ENCODE data around the gene KRTAP10-12. TPM values are rescaled to one million over a fixed set of nuclear protein-coding genes. Genes with fewer than 3 reads are reported as not detected.

Gene KRTAP10-12
- total and polyA plus RNA-seq, 2 of the 13 experiments (the other 11 are each of a cell fraction or from before 2014, with no cell fraction given): not detected

DNA sequence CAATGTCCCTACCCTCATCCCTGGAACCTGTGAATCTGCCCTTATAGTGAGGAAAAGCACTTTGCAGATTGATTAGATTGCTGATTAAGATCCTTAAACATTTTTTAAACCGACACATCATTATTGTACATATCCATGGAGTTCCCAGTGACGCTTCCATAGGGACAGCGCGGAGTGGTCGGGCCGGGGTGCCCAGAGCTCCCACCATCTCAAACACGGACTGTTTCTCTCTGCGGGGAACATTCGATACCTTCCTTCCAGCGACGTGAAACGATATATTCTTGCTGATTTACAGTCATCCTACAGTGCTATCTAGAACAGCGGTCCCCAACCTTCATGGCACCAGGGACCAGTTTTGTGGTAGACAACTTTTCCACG lies 4.0 kb downstream of the KRTAP10-12 start:
- no TSS peak for BruUV-seq (replicated peaks)
- intact Hi-C loops (cut with micrococcal nuclease; ENCODE audit: unreplicated experiment): loop anchor here (5.0 kb wide), 1 partner anchor 36 kb away; no protein-coding TSS in a partner anchor
- 75% methylated on average over 14 of the region's 14 CpGs for WGBS (ENCODE audit: low lambda C conversion rate)
- 0 out of 2 replicates have a peak, but pooled peaks have one; percentile 21 for TF ChIP-seq HIVEP1 (CRISPR knock-in tag; IDR thresholded peaks at IDR 0.05)
- TF ChIP-seq, protein P1, sequence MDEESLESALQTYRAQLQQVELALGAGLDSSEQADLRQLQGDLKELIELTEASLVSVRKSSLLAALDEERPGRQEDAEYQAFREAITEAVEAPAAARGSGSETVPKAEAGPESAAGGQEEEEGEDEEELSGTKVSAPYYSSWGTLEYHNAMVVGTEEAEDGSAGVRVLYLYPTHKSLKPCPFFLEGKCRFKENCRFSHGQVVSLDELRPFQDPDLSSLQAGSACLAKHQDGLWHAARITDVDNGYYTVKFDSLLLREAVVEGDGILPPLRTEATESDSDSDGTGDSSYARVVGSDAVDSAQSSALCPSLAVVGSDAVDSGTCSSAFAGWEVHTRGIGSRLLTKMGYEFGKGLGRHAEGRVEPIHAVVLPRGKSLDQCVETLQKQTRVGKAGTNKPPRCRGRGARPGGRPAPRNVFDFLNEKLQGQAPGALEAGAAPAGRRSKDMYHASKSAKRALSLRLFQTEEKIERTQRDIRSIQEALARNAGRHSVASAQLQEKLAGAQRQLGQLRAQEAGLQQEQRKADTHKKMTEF (CRISPR knock-in tag; IDR thresholded peaks at IDR 0.05): 0 out of 2 replicates have a peak, but pooled peaks have one; percentile 5
- peak; percentile 87 for TF ChIP-seq ZBTB38 (CRISPR knock-in tag; IDR thresholded peaks at IDR 0.05)
- TF ChIP-seq, protein P2, sequence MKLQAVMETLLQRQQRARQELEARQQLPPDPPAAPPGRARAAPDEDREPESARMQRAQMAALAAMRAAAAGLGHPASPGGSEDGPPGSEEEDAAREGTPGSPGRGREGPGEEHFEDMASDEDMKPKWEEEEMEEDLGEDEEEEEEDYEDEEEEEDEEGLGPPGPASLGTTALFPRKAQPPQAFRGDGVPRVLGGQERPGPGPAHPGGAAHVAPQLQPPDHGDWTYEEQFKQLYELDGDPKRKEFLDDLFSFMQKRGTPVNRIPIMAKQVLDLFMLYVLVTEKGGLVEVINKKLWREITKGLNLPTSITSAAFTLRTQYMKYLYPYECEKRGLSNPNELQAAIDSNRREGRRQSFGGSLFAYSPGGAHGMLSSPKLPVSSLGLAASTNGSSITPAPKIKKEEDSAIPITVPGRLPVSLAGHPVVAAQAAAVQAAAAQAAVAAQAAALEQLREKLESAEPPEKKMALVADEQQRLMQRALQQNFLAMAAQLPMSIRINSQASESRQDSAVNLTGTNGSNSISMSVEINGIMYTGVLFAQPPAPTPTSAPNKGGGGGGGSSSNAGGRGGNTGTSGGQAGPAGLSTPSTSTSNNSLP (IDR thresholded peaks at IDR 0.05; ENCODE audit: low read depth, low read length): no peak
- TF ChIP-seq, protein P3, sequence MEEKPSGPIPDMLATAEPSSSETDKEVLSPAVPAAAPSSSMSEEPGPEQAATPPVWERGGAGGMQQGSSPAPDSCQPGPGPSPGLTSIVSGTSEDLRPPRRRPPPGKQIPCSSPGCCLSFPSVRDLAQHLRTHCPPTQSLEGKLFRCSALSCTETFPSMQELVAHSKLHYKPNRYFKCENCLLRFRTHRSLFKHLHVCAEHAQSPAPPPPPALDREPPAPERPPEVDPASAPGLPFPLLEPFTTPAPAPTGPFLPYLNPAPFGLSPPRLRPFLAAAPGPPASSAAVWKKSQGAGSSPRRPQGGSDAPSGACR (CRISPR knock-in tag; IDR thresholded peaks at IDR 0.05): 0 out of 2 replicates have a peak, but pooled peaks have one; percentile 8
- TF ChIP-seq ZNF788 (CRISPR knock-in tag; IDR thresholded peaks at IDR 0.05; ENCODE audit: borderline replicate concordance): 0 out of 2 replicates have a peak, but pooled peaks have one; percentile 5
- no peak for TF ChIP-seq SP4 (CRISPR knock-in tag; IDR thresholded peaks at IDR 0.05)
- no peak for TF ChIP-seq ZNF296 (CRISPR knock-in tag; conservative IDR thresholded peaks at IDR 0.05)
- TF ChIP-seq, protein P4, sequence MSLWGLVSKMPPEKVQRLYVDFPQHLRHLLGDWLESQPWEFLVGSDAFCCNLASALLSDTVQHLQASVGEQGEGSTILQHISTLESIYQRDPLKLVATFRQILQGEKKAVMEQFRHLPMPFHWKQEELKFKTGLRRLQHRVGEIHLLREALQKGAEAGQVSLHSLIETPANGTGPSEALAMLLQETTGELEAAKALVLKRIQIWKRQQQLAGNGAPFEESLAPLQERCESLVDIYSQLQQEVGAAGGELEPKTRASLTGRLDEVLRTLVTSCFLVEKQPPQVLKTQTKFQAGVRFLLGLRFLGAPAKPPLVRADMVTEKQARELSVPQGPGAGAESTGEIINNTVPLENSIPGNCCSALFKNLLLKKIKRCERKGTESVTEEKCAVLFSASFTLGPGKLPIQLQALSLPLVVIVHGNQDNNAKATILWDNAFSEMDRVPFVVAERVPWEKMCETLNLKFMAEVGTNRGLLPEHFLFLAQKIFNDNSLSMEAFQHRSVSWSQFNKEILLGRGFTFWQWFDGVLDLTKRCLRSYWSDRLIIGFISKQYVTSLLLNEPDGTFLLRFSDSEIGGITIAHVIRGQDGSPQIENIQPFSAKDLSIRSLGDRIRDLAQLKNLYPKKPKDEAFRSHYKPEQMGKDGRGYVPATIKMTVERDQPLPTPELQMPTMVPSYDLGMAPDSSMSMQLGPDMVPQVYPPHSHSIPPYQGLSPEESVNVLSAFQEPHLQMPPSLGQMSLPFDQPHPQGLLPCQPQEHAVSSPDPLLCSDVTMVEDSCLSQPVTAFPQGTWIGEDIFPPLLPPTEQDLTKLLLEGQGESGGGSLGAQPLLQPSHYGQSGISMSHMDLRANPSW (CRISPR knock-in tag; IDR thresholded peaks at IDR 0.05; ENCODE audit: borderline replicate concordance): 0 out of 2 replicates have a peak, but pooled peaks have one; percentile 2
- TF ChIP-seq, protein P5, sequence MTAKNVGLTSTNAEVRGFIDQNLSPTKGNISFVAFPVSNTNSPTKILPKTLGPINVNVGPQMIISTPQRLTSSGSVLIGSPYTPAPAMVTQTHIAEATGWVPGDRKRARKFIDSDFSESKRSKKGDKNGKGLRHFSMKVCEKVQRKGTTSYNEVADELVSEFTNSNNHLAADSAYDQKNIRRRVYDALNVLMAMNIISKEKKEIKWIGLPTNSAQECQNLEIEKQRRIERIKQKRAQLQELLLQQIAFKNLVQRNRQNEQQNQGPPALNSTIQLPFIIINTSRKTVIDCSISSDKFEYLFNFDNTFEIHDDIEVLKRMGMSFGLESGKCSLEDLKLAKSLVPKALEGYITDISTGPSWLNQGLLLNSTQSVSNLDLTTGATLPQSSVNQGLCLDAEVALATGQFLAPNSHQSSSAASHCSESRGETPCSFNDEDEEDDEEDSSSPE (CRISPR knock-in tag; IDR thresholded peaks at IDR 0.05): peak; percentile 2; the same call in 1 of the 2 replicates
- TF ChIP-seq ZNF331 (CRISPR knock-in tag; IDR thresholded peaks at IDR 0.05): 0 out of 2 replicates have a peak, but pooled peaks have one; percentile 1
- TF ChIP-seq MXD4 (CRISPR knock-in tag; IDR thresholded peaks at IDR 0.05): 0 out of 2 replicates have a peak, but pooled peaks have one; percentile 11
- TF ChIP-seq ZNF329 (CRISPR knock-in tag; IDR thresholded peaks at IDR 0.05; ENCODE audit: low read depth): no peak
- TF ChIP-seq, protein P6, sequence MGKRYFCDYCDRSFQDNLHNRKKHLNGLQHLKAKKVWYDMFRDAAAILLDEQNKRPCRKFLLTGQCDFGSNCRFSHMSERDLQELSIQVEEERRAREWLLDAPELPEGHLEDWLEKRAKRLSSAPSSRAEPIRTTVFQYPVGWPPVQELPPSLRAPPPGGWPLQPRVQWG (CRISPR knock-in tag; IDR thresholded peaks at IDR 0.05; ENCODE audit: borderline replicate concordance, low read depth): no peak
- TF ChIP-seq ERF (CRISPR knock-in tag; IDR thresholded peaks at IDR 0.05): 0 out of 2 replicates have a peak, but pooled peaks have one; percentile 2
- TF ChIP-seq PITX1 (CRISPR knock-in tag; IDR thresholded peaks at IDR 0.05): 0 out of 2 replicates have a peak, but pooled peaks have one; percentile 12
- TF ChIP-seq MBD4 (IDR thresholded peaks at IDR 0.05; ENCODE audit: borderline replicate concordance, low read length): no peak

More for the DNA sequence above, 4.0 kb downstream of the KRTAP10-12 start:
- FAIRE-seq (no peak), DNase-seq (ENCODE audit: low spot score) (no peak), ATAC-seq (no peak)
- no peak overlapping the region for H2AFZ ChIP-seq (ENCODE audit: low read length)
- ChIA-PET POLR2A (no interaction called here), CTCF (ENCODE audit: low intra/inter-chr PET ratio, low total read pairs) (no interaction called here)
- H3K9me3 ChIP-seq (ENCODE audit: low read length): no peaks in the 10 kb centered on the region
- no peak overlapping the region; a peak in 1 of 6 replicates for H3K4me3 ChIP-seq (replicated peaks in 1 of 3; ENCODE audit: insufficient read depth in 1 of 3, low read depth in 2 of 3, low read length in 3 of 3)
- H3K36me3 ChIP-seq (replicated peaks in 1 of 2; ENCODE audit: control insufficient read depth in 1 of 2, insufficient read depth in 2 of 2, low read length in 2 of 2): no peaks in the 10 kb centered on the region
- no peaks in the 10 kb centered on the region for H3K79me2 ChIP-seq (ENCODE audit: insufficient read depth, low read length)
- in situ Hi-C loops (cut with HindIII; ENCODE audit: extremely low pct_ligation_motif_present, low pct_unique_long_range_greater_than_20kb): no loop called here
- H3K4me1 ChIP-seq (ENCODE audit: insufficient read depth, low read length): peaks cover 84% of the 10 kb centered on the region
- H3K27ac ChIP-seq (ENCODE audit: extremely low read length, insufficient read depth, low read length): peak overlapping the region; percentile 7
- no peak overlapping the region for H3K9ac ChIP-seq (ENCODE audit: insufficient read depth, low read depth, low read length)
- H3K27me3 ChIP-seq (ENCODE audit: control insufficient read depth in 1 of 2, insufficient read depth in 2 of 2, low read length in 2 of 2): peaks cover 5 to 16% of the 10 kb centered on the region in 2 experiments; a peak in 3 of 5 replicates
- no peaks in the 10 kb centered on the region for H4K20me1 ChIP-seq (ENCODE audit: insufficient read depth, low read length)
- peak overlapping the region; percentile 60 for H3K4me2 ChIP-seq (ENCODE audit: low read depth, low read length)
